ENCODE data around the gene ANKRD27. TPM values are rescaled to one million over a fixed set of nuclear protein-coding genes. Genes with fewer than 3 reads are reported as not detected.
"Not testable (repeated sequence)": the region's sequence is repeated elsewhere in the genome, so short reads cannot be mapped to it uniquely, and the experiment has no call there.

Gene ANKRD27
- polyA plus RNA-seq, 1 donor = 11.2 TPM

- no peak for DNase-seq (ENCODE audit: low read depth)
Observed at GRCh38 chr19:32688311-32688710, 13.3 kb upstream of the ANKRD27 start.

DNA sequence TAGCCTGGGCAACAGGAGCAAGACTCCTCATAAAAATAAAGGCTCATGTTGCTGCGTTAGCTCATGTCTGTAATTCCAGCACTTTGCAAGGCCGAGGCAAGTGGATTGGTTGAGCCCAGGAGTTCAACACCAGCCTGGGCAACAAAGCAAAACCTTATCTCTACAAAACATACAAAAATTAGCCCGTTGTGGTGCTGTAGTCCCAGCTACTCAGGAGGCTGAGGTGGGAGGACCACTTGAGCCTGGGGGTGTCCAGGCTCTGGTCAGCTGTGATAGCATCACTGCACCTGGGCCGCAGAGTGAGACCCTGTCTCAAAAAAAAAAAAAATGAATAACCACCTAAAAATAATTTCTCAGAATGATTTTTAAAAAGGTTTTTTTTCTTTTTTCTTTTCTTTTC, 12.7 kb upstream of the ANKRD27 start:
- DNase-seq (ENCODE audit: low read depth) = no peak

GRCh38 chr19:32686847-32687475, 12.0 kb upstream of the ANKRD27 start:
- no peak for DNase-seq (ENCODE audit: low read depth)

- no peak for DNase-seq (ENCODE audit: low read depth)
Observed at GRCh38 chr19:32682317-32682716, 7.3 kb upstream of the ANKRD27 start.

GRCh38 chr19:32680986-32681385, 6.0 kb upstream of the ANKRD27 start:
- DNase-seq (ENCODE audit: low read depth) = no peak

GRCh38 chr19:32677657-32678056, 2.7 kb upstream of the ANKRD27 start:
- no peak for DNase-seq (ENCODE audit: low read depth)

GRCh38 chr19:32676895-32677359, 1.9 kb upstream of the ANKRD27 start:
- no peak for DNase-seq (ENCODE audit: low read depth)

GRCh38 chr19:32676186-32676894, 1.4 kb upstream of the ANKRD27 start:
- no peak for DNase-seq (ENCODE audit: low read depth)

DNA sequence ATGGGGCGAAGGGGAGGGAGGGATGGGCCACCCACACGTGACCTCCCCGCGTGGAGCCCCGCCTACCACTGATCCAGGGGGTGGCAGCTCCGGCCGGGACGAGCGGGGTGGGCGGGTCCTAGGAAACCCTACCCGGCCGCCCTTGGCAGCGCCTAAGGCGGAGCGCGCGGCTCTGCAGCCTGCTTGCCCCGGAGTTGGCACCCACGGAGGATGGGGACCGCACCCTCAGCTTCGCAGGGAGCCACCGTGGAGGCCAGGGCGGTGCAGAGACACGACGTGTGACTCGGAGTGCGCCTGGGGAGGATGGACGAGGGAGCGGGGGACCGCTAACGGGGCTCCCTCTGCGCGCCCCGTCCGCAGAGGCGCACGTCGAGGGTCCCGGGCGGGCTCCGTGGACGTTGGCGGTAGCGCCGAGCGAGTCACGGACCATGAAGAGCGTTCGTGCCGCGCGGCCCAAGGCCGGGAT, 773 bp upstream of the ANKRD27 start, which contains the start of gene RGS9BP:
RGS9BP (plus strand) TSS at position 129 of the 466 bp plus-strand sequence. CDS start 416 bp downstream, outside the sequence.
- no peak for DNase-seq (ENCODE audit: low read depth)

GRCh38 chr19:32674153-32674930, 638 bp downstream of the ANKRD27 start:
- DNase-seq (ENCODE audit: low read depth) = no peak

GRCh38 chr19:32673573-32673972, 1.4 kb downstream of the ANKRD27 start:
- DNase-seq (ENCODE audit: low read depth) = no peak

DNA sequence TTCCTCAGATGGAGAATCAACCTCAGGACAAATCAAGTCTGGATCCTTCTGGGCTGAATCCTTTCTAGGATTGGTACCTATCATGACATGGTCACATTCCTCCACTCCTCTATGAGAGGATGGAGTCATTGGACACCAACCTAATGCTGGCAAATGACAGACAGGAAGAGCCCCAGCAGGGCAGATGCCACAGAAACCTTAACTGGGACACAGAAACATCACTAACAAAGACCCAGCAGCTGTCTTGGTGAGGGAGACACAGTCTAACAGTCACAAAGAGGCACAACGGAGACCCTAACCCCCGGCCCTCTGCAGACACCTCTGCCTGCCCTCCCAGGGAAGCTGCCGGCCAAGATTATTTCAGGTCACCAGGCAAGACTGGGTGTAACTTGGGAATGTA, 2.1 kb downstream of the ANKRD27 start:
- DNase-seq (ENCODE audit: low read depth) = no peak

- DNase-seq (ENCODE audit: low read depth) = no peak
Observed at GRCh38 chr19:32671883-32672593, 2.9 kb downstream of the ANKRD27 start.

DNA sequence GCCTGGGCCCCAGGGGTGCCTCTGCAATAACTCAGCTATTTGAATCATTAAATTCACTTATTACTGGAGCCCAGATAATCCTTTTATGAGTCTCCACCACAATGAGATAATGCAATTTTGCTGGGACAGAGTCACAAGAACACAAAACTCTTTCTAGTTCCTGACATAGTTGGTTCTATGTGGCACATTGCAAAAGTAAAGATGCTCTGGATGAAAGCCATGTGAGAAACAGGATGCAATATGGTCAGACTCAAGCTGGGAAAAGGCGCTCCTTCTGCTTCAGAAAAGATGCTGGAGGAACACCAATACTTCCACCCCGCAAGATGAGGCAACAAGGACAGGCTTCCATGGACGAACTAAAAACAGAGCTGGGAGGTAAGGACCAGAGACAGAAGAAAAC, 5.7 kb downstream of the ANKRD27 start:
- DNase-seq (ENCODE audit: low read depth) = no peak

GRCh38 chr19:32666084-32666483, 8.9 kb downstream of the ANKRD27 start:
- DNase-seq (ENCODE audit: low read depth) = no peak

DNA sequence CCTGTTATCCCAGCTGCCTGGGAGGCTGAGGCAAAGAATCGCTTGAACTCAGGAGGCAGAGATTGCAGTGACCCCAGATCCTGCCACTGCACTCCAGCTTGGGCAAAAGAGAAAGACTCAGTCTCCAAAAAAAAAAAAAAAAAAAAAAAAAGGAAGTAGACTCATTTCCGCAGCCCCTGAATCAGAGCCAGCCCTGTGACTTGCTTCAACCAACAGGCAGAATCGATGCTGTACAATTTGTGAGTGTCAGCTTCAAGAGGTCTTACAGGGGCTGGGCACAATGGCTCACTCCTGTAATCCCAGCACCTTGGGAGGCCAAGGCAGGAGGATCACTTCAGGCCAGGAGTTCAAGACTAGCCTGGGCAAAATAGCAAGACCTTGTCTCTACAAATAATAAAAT, 12.8 kb downstream of the ANKRD27 start:
- DNase-seq (ENCODE audit: low read depth) = no peak

DNA sequence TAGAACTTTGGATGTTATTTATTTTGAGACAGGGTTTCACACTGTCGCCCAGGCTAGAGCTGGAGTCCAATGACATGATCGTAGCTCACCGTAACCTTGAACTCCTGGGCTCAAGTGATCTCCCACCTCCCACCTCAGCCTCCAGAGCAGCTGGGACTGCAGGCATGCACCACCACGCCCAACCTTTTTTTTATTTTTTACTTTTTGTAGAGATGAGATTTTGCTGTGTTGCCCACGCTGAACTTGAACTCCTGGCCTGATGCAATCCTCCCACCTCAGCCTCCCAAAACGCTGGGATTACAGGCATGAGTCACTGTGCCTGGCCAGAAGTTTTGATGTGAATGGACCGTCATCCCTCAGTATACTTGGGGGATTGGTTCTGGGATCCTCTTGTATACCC, 13.7 kb downstream of the ANKRD27 start:
- DNase-seq (ENCODE audit: low read depth) = no peak

DNA sequence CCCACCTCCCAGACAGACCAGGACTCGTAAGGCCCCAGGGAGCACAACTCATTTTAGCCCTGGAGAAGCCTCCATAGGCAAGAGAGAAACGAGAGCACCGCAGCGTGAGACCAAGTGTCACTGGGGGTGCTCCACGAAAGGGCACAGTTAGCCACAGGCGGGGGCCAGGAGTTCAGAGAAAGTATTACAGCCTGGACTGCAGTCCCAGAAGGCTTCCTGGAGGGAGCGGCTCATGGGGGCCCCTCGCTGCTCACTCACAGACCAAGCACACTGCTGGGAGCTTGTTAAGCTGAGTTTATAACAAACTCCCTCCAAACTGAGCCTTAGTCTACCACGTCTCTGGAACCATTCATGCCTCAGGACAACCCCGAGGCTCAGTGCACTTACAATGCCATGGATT, 16.5 kb downstream of the ANKRD27 start:
- DNase-seq (ENCODE audit: low read depth) = no peak

GRCh38 chr19:32658075-32658474, 16.9 kb downstream of the ANKRD27 start:
- no peak for DNase-seq (ENCODE audit: low read depth)

DNA sequence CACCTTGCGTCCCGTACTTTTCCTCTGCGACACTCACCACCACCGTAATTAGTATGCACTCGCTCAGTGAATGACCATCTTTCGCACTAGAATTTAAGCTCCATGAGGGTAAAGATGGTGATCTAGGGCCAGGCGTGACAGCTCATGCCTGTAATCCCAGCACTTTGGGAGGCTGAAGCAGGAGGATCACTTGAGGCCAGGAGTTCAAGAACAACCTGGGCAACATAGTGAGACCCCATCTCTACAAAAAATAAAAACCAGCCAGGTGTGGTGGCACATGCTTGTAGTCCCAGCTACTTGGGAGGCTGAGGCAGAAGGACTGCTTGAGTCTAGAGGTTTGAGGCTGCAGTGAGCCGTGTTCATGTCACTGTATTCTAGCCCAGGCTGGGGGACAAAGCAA, 18.6 kb downstream of the ANKRD27 start:
- DNase-seq (ENCODE audit: low read depth) = not testable (repeated sequence)

- no peak for DNase-seq (ENCODE audit: low read depth)
Observed at GRCh38 chr19:32653599-32653915, 21.4 kb downstream of the ANKRD27 start.
